Measurements from ENCODE around the gene LRRC75A.
"Not testable (repeated sequence)": the region's sequence is repeated elsewhere in the genome, so short reads cannot be mapped to it uniquely, and the experiment has no call there.

The LRRC75A gene

GRCh38 chr17:16440901-16441629 lies 50.9 kb downstream of the LRRC75A start:
- in situ Hi-C loops (cut with MboI; ENCODE audit: low pct_unique_long_range_greater_than_20kb, low sequenced_read_pairs, unreplicated experiment): no loop called here
- TF ChIP-seq CTCF (IDR thresholded peaks at IDR 0.05; ENCODE audit: extremely low read depth, insufficient read depth, missing control alignments): no peak
- no peak for DNase-seq (ENCODE audit: low spot score)

- in situ Hi-C loops (cut with MboI; ENCODE audit: low pct_unique_long_range_greater_than_20kb, low sequenced_read_pairs, unreplicated experiment); DNase-seq (ENCODE audit: low spot score): not testable (repeated sequence)
These were observed 51.6 kb downstream of the LRRC75A start for GRCh38 chr17:16440354-16440753.

- TF ChIP-seq CTCF (IDR thresholded peaks at IDR 0.05; ENCODE audit: extremely low read depth, insufficient read depth, missing control alignments): no peak
- in situ Hi-C loops (cut with MboI; ENCODE audit: low pct_unique_long_range_greater_than_20kb, low sequenced_read_pairs, unreplicated experiment): no loop called here
- DNase-seq (ENCODE audit: low spot score): no peak
These were observed 52.1 kb downstream of the LRRC75A start for GRCh38 chr17:16439811-16440351.

- in situ Hi-C loops (cut with MboI; ENCODE audit: low pct_unique_long_range_greater_than_20kb, low sequenced_read_pairs, unreplicated experiment): no loop called here
- no peak for DNase-seq (ENCODE audit: low spot score)
- TF ChIP-seq CTCF (IDR thresholded peaks at IDR 0.05; ENCODE audit: extremely low read depth, insufficient read depth, missing control alignments): no peak
These were observed 52.6 kb downstream of the LRRC75A start for GRCh38 chr17:16439303-16439791.

- peak; percentile 99 for DNase-seq (ENCODE audit: low spot score)
- in situ Hi-C loops (cut with MboI; ENCODE audit: low pct_unique_long_range_greater_than_20kb, low sequenced_read_pairs, unreplicated experiment): no loop called here
- no peak for TF ChIP-seq CTCF (IDR thresholded peaks at IDR 0.05; ENCODE audit: extremely low read depth, insufficient read depth, missing control alignments)
These were observed 53.3 kb downstream of the LRRC75A start for GRCh38 chr17:16438557-16439302.

- no peak for TF ChIP-seq CTCF (IDR thresholded peaks at IDR 0.05; ENCODE audit: extremely low read depth, insufficient read depth, missing control alignments)
- in situ Hi-C loops (cut with MboI; ENCODE audit: low pct_unique_long_range_greater_than_20kb, low sequenced_read_pairs, unreplicated experiment): no loop called here
- DNase-seq (ENCODE audit: low spot score): no peak
These were observed 53.8 kb downstream of the LRRC75A start for GRCh38 chr17:16438173-16438556.

- DNase-seq (ENCODE audit: low spot score): no peak
- in situ Hi-C loops (cut with MboI; ENCODE audit: low pct_unique_long_range_greater_than_20kb, low sequenced_read_pairs, unreplicated experiment): no loop called here
- TF ChIP-seq CTCF (IDR thresholded peaks at IDR 0.05; ENCODE audit: extremely low read depth, insufficient read depth, missing control alignments): no peak
These were observed 54.9 kb downstream of the LRRC75A start for GRCh38 chr17:16437083-16437482.

All from GM13977 (cell line).